Measurements from ENCODE around the gene APLP2.

- TF ChIP-seq CTCF (conservative IDR thresholded peaks at IDR 0.05; ENCODE audit: low read depth in 2 of 2), result no peak
- no peak for TF ChIP-seq POLR2AphosphoS5 (IDR thresholded peaks at IDR 0.05; ENCODE audit: low read depth)
- no peak for TF ChIP-seq STAT1 (IDR thresholded peaks at IDR 0.05; ENCODE audit: unreplicated experiment)
- TF ChIP-seq EZH2 (IDR thresholded peaks at IDR 0.05; ENCODE audit: low read depth, unreplicated experiment), result no peak
- TF ChIP-seq EZH2phosphoT487 (IDR thresholded peaks at IDR 0.05; ENCODE audit: unreplicated experiment), result no peak
- TF ChIP-seq REST (IDR thresholded peaks at IDR 0.05; ENCODE audit: unreplicated experiment), result no peak
Measured at GRCh38 chr11:130088217-130088616, 18.5 kb downstream of the APLP2 start.

Data from GM23338 (cell line).